ENCODE results near the gene DNLZ. TPM values are rescaled to one million over a fixed set of nuclear protein-coding genes. Genes with fewer than 3 reads are reported as not detected.
"Not testable (repeated sequence)": the region's sequence is repeated elsewhere in the genome, so short reads cannot be mapped to it uniquely, and the experiment has no call there.

Gene DNLZ
- total and polyA plus RNA-seq, 9 of the 15 experiments (the other 6 are each of a cell fraction or from before 2014, with no cell fraction given): 0.17 to 44.6 (median 3.4) TPM

GRCh38 chr9:136319955-136320354 lies 43.6 kb downstream of the DNLZ start:
- peaks cover 19 to 57% of the 10 kb centered on the region in 2 experiments; a peak in 4 of 5 replicates for H3K27me3 ChIP-seq (ENCODE audit: control insufficient read depth in 2 of 2, insufficient read depth in 2 of 2, low read length in 2 of 2)
- ATAC-seq; BruUV-seq (replicated peaks); H3K27ac ChIP-seq (ENCODE audit: extremely low read depth, low read depth, low read length); in situ Hi-C loops (cut with MboI); H3K79me2 ChIP-seq (ENCODE audit: control insufficient read depth, insufficient read depth, low read length); intact Hi-C loops (cut with micrococcal nuclease); H3K9ac ChIP-seq (ENCODE audit: insufficient read depth in 1 of 2, low read depth in 2 of 2, low read length in 2 of 2); H3K9me3 ChIP-seq (replicated peaks; ENCODE audit: control insufficient read depth, insufficient read depth, low read depth, low read length); CTCF ChIA-PET (ENCODE audit: low intra/inter-chr PET ratio); H3K4me3 ChIP-seq; FAIRE-seq; H3K9me1 ChIP-seq (ENCODE audit: control insufficient read depth, insufficient read depth, low read length); H2AFZ ChIP-seq (ENCODE audit: low read depth, low read length); H3K4me2 ChIP-seq (ENCODE audit: insufficient read depth, low read length); H4K20me1 ChIP-seq (replicated peaks; ENCODE audit: control insufficient read depth, insufficient read depth, low read length); DNase-seq (ENCODE audit: extremely low read depth in 1 of 4, low spot score in 3 of 4); H3K36me3 ChIP-seq (ENCODE audit: control insufficient read depth, insufficient read depth, low read length): not testable (repeated sequence)
- WGBS (ENCODE audit: insufficient coverage, low coverage, missing lambda C conversion rate): 31% methylated on average over 3 of the region's 3 CpGs
- TF ChIP-seq BCOR (IDR thresholded peaks at IDR 0.05) (peak; percentile 64), KDM1A (IDR thresholded peaks at IDR 0.05) (peak in 1 of 2 experiments; percentile 11; a peak in 1 of 4 replicates), ZNF146 (CRISPR knock-in tag; IDR thresholded peaks at IDR 0.05; ENCODE audit: unreplicated experiment) (peak; percentile 96)
- POLR2A ChIA-PET: interaction anchor here (0.6 to 0.9 kb wide), 2 partner anchors 36 to 105 kb away, joined by 3 read pairs; no protein-coding TSS in a partner anchor
- H3K4me1 ChIP-seq (replicated peaks in 1 of 2; ENCODE audit: control insufficient read depth in 2 of 2, insufficient read depth in 2 of 2, low read length in 2 of 2): peaks cover 0 to 44% of the 10 kb centered on the region in 2 experiments; a peak in 3 of 5 replicates

GRCh38 chr9:136319244-136319643 lies 44.3 kb downstream of the DNLZ start:
- Histone ChIP-seq H3K27me3 (ENCODE audit: control insufficient read depth in 2 of 2, insufficient read depth in 2 of 2, low read length in 2 of 2) (peaks cover 19 to 52% of the 10 kb centered on the region in 2 experiments; a peak in 4 of 5 replicates), H3K4me1 (replicated peaks in 1 of 2; ENCODE audit: control insufficient read depth in 2 of 2, insufficient read depth in 2 of 2, low read length in 2 of 2) (peaks cover 0 to 37% of the 10 kb centered on the region in 2 experiments; a peak in 2 of 5 replicates)
- H3K9ac ChIP-seq (ENCODE audit: insufficient read depth in 1 of 2, low read depth in 2 of 2, low read length in 2 of 2); intact Hi-C loops (cut with micrococcal nuclease); H3K4me3 ChIP-seq; DNase-seq (ENCODE audit: extremely low read depth in 1 of 4, low spot score in 3 of 4); CTCF ChIA-PET (ENCODE audit: low intra/inter-chr PET ratio); H3K4me2 ChIP-seq (ENCODE audit: insufficient read depth, low read length); ATAC-seq; H2AFZ ChIP-seq (ENCODE audit: low read depth, low read length); H3K79me2 ChIP-seq (ENCODE audit: control insufficient read depth, insufficient read depth, low read length); H3K27ac ChIP-seq (ENCODE audit: extremely low read depth, low read depth, low read length); BruUV-seq (replicated peaks); FAIRE-seq; H3K9me3 ChIP-seq (replicated peaks; ENCODE audit: control insufficient read depth, insufficient read depth, low read depth, low read length); H4K20me1 ChIP-seq (replicated peaks; ENCODE audit: control insufficient read depth, insufficient read depth, low read length); H3K9me1 ChIP-seq (ENCODE audit: control insufficient read depth, insufficient read depth, low read length); in situ Hi-C loops (cut with MboI); H3K36me3 ChIP-seq (ENCODE audit: control insufficient read depth, insufficient read depth, low read length): not testable (repeated sequence)
- WGBS (ENCODE audit: insufficient coverage, low coverage, missing lambda C conversion rate): 56% methylated on average over 14 of the region's 14 CpGs
- TF ChIP-seq CEBPB (tag; IDR thresholded peaks at IDR 0.05): peak; percentile 20; the same call in 1 of the 2 replicates
- TF ChIP-seq ZNF384 (IDR thresholded peaks at IDR 0.05; ENCODE audit: low read depth, low read length): 0 out of 2 replicates have a peak, but pooled peaks have one; percentile 23
- POLR2A ChIA-PET: interaction anchor here (0.6 kb wide), 1 partner anchor 37 kb away, joined by 3 read pairs; no protein-coding TSS in a partner anchor

Measured in K562 (cell line).